Measurements from ENCODE around the gene PTEN.

GRCh38 chr10:87921931-87922688 lies 58.7 kb downstream of the PTEN start:
- no peak for TF ChIP-seq CTCF (IDR thresholded peaks at IDR 0.05)
- TF ChIP-seq ZFX (IDR thresholded peaks at IDR 0.05; ENCODE audit: borderline replicate concordance): no peak

All from 22Rv1 (cell line).